HG03280 (cell line): Measurements from ENCODE around the gene MS4A3.
"Not testable (repeated sequence)": the region's sequence is repeated elsewhere in the genome, so short reads cannot be mapped to it uniquely, and the experiment has no call there.

Experiments
- ATAC-seq: cut with Tn5 transposase; IDR thresholded peaks from one replicate; pipeline ENCODE4 v1.9.1; 2021; ENCODE audit warnings: mild to moderate bottlenecking, moderate library complexity; ENCODE audit not compliant: unreplicated experiment

MS4A3 gene

GRCh38 chr11:60088364-60088763 is 31.9 kb downstream of the MS4A3 start, which contains the start of gene MS4A2:
TSS of gene MS4A2 (plus strand) at chr11:60088664. CDS start at chr11:60088766, 102 bp downstream.
- no peak for ATAC-seq

DNA sequence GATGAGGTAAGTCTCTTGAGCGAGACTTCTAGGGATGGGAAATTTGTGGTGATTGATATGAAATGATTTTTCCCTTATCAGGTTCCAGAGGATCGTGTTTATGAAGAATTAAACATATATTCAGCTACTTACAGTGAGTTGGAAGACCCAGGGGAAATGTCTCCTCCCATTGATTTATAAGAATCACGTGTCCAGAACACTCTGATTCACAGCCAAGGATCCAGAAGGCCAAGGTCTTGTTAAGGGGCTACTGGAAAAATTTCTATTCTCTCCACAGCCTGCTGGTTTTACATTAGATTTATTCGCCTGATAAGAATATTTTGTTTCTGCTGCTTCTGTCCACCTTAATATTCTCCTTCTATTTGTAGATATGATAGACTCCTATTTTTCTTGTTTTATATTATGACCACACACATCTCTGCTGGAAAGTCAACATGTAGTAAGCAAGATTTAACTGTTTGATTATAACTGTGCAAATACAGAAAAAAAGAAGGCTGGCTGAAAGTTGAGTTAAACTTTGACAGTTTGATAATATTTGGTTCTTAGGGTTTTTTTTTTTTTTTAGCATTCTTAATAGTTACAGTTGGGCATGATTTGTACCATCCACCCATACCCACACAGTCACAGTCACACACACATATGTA is 39.1 kb downstream of the MS4A3 start:
- ATAC-seq: no peak

GRCh38 chr11:60097189-60097588 is 40.7 kb downstream of the MS4A3 start:
- no peak for ATAC-seq

GRCh38 chr11:60098508-60098907 is 42.0 kb downstream of the MS4A3 start:
- no peak for ATAC-seq

- no peak for ATAC-seq
These were observed 44.1 kb downstream of the MS4A3 start for GRCh38 chr11:60100516-60100915.

GRCh38 chr11:60101368-60101767 is 44.9 kb downstream of the MS4A3 start:
- not testable (repeated sequence) for ATAC-seq

GRCh38 chr11:60104471-60105115 is 48.1 kb downstream of the MS4A3 start:
- not testable (repeated sequence) for ATAC-seq

DNA sequence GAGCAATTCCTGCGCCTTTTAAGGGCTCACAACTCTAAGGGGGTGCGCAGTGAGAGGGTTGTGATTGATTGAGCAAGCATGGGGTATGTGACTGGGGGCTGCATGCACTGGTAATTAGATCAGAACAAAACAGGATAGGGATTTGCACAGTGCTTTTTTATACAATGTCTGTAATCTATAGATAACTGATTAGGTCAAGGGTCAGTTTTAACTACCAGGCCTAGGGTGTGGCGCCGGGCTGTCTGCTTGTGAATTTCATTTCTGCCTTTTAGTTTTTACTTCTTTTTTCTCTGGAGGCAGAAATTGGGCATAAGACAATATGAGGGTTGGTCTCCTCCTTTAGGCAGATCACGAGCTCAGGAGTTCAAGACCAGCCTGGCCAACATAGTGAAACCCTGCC is 52.2 kb downstream of the MS4A3 start:
- not testable (repeated sequence) for ATAC-seq

GRCh38 chr11:60111793-60112192 is 55.3 kb downstream of the MS4A3 start:
- ATAC-seq: no peak

- ATAC-seq: no peak
These were observed 60.7 kb downstream of the MS4A3 start for GRCh38 chr11:60116996-60117790.

- no peak for ATAC-seq
These were observed 61.9 kb downstream of the MS4A3 start for GRCh38 chr11:60118338-60118737.

- no peak for ATAC-seq
These were observed 63.2 kb downstream of the MS4A3 start for GRCh38 chr11:60119710-60120109.
